HepG2 (cell line): ENCODE results near the gene BPIFA1. TPM values are rescaled to one million over a fixed set of nuclear protein-coding genes. Genes with fewer than 3 reads are reported as not detected.

Experiments
- CBX5 ChIP-seq: sonication (generic); formaldehyde crosslinking; IDR thresholded peaks from 2 replicates; pipeline ENCODE4 v1.4.0; 2020; ENCODE audit warnings: missing genetic modification reagents, borderline replicate concordance
- HINFP ChIP-seq: sonication (generic); formaldehyde crosslinking; IDR thresholded peaks from 2 replicates; pipeline ENCODE4 v1.4.0; 2020; ENCODE audit warnings: low read depth, mild to moderate bottlenecking, missing genetic modification reagents
- HMGXB3 ChIP-seq: sonication (generic); formaldehyde crosslinking; IDR thresholded peaks from 2 replicates; pipeline ENCODE4 v1.4.0; 2020; ENCODE audit warnings: missing genetic modification reagents, borderline replicate concordance
- ZNF142 ChIP-seq: sonication (generic); formaldehyde crosslinking; IDR thresholded peaks from 2 replicates; pipeline ENCODE4 v1.4.0; 2020; ENCODE audit warnings: missing genetic modification reagents
- ZNF264 ChIP-seq: sonication (generic); formaldehyde crosslinking; IDR thresholded peaks from 2 replicates; pipeline ENCODE4 v1.4.0; 2020; ENCODE audit warnings: missing genetic modification reagents
- polyA plus RNA-seq, 8 experiments: library from polyadenylated mRNA; depleted of rRNA in 3 of 8; stranded (reverse) in 7 of 8; unstranded in 1 of 8; fragments of >200 nt; fragmentation: Illumina TruSeq in 4 of 8; extraction: Trizol in 4 of 8; gene quantifications; 2 replicates each; pipeline versions ENCODE4 v1.2.1 to v1.2.3, GENCODE V29; 2011 to 2016; ENCODE audit warnings: low read depth in 4 of 8, missing spikeins in 1 of 8, mixed read lengths in 1 of 8; ENCODE audit not compliant: insufficient read depth in 1 of 8
- total RNA-seq, 5 experiments: library from RNA; depleted of rRNA; stranded (reverse); fragments of >200 nt; fragmentation: Illumina TruSeq; extraction: Trizol; gene quantifications; 2 replicates each; pipeline ENCODE4 v1.2.3, GENCODE V29; 2016; ENCODE audit warnings: low read depth in 1 of 5

The BPIFA1 gene
- total and polyA plus RNA-seq, 2 of the 13 experiments (the other 11 are each of a cell fraction or from before 2014, with no cell fraction given): not detected

- TF ChIP-seq ZNF264 (CRISPR knock-in tag) (peak; percentile 27; the same call in 1 of the 2 replicates), CBX5 (peak; percentile 83; the same call in 1 of the 2 replicates), HMGXB3 (CRISPR knock-in tag) (peak; percentile 46; the same call in 1 of the 2 replicates), HINFP (CRISPR knock-in tag) (peak; percentile 39; the same call in 1 of the 2 replicates), ZNF142 (CRISPR knock-in tag) (no peak)
- TF ChIP-seq, all 625 proteins: peak for 97
Measured at GRCh38 chr20:33262658-33263065, 26.9 kb downstream of the BPIFA1 start (continued).
